SK-N-MC (cell line): ENCODE data around the gene SMARCC1.

ENCODE experiments used
- EZH2 ChIP-seq: fragments of 200-600 bp; sonication (generic); IDR thresholded peaks from one replicate; pipeline ENCODE4 v1.6.1; 2017; ENCODE audit warnings: antibody characterized with exemption
- FOXP2 ChIP-seq: optimal IDR thresholded peaks from 2 replicates; pipeline ENCODE3; 2011; ENCODE audit warnings: mild to moderate bottlenecking, moderate library complexity; ENCODE audit not compliant: insufficient read depth; ENCODE audit errors: extremely low read length, control extremely low read depth
- POLR2AphosphoS5 ChIP-seq: IDR thresholded peaks from 2 replicates; pipeline ENCODE4 v1.6.1; 2012; ENCODE audit warnings: mild to moderate bottlenecking, low read depth, low read length, borderline replicate concordance

DNA sequence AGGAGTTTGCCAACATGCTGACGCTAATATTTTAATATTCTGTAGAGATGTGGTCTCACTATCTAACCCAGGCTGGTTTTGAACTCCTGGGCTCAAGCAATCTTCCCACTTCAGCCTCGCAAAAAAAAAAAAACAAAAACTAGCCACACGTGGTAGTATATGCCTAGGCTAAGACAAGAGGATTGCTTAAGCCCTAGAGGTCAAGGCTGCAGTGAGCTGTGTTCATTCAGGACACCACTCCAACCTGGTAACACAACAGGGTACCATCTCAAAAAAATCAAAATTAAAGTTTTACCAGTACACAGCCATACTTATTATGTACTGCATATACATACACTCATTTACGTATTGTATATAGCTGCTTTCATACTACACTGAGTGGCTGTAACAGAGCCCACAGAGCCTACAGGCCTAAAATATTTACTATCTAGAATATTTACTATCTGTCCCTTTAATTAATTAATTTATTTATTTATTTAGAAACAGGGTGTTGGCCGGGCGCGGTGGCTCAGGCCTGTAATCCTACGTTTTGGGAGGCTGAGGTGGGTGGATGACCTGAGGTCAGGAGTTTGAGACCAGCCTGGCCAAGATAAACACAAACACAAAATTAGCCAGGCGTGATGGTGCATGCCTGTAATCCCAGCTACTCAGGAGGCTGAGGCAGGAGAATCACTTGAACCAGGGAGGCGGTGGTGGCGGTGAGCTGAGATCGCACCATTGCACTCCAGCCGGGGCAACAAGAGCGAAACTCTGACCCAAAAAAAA is 23.2 kb downstream of the SMARCC1 start:
- TF ChIP-seq EZH2 (no peak), POLR2AphosphoS5 (no peak), FOXP2 (no peak)
